NK-92 (cell line): ENCODE results near the gene LYRM7.
"Not testable (repeated sequence)": the region's sequence is repeated elsewhere in the genome, so short reads cannot be mapped to it uniquely, and the experiment has no call there.

Experiments
- DNase-seq: peaks from one replicate; lab custom pipeline; 2025; ENCODE audit not compliant: unreplicated experiment; lab: John Stamatoyannopoulos, UW

LYRM7 gene

DNA sequence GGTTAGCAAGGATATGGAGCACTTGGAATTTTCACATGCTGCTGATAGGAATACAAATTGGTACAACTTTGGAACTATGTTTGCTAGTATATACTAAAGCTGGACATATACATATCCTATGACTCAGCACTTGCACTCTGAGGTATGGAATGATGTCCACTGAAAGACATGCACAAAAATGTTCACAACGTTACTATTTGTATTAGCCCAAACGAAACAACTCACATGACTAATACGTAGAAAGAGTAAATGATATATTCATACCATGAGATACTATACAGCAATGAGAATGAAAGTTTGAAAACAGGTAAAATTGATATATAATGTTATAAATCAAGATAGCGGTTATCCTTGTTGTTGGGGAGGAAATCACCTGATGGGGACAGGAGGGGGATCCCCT lies 47.6 kb downstream of the LYRM7 start:
- DNase-seq: no peak

DNA sequence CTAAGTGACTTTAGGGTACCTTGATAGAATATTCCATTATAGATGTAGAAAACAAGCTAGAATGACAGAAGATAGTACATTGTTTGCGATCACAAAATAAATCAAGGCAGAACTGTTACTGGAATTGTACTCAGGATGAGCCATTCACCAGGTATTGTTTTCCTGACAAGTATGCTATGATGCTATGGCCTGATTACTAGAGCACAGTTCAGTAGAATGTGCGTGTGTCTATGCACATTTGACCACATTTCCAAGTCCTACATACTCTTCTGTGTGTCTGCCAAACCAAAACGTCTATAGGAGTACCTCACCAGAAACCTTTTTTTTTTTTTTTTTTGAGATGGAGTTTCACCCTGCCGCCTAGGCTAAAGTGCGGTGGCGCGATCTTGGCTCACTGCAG lies 49.8 kb downstream of the LYRM7 start:
- no peak for DNase-seq

DNA sequence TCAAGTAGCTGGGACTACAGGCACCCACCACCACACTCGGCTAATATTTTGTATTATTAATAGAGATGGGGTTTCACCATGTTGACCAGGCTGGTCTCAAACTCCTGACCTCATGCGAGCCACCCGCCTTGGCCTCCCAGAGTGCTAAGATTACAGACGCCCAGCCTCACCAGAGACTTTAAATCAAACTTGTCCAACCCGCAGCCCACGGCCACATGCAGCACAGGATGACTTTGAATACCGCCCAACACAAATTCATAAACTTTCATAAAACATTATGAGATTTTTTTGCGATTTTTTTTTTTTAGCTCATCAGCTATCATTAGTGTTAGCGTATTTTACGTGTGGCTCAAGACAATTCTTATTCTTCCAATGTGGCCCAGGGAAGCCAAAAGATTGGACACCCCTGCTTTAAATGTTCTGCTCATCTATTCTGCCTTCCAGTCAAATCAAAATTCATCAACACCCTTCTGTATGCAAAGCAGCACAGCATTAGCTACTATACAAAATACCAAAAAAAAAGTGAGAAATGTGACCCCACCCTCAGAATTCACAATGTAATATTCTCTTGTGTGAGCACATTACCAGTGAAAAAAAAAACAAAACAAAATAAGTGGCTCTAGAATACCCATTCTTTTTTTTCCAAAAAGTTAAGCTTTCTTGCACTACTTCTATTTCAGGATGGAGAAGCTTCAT lies 50.4 kb downstream of the LYRM7 start:
- DNase-seq: no peak

DNA sequence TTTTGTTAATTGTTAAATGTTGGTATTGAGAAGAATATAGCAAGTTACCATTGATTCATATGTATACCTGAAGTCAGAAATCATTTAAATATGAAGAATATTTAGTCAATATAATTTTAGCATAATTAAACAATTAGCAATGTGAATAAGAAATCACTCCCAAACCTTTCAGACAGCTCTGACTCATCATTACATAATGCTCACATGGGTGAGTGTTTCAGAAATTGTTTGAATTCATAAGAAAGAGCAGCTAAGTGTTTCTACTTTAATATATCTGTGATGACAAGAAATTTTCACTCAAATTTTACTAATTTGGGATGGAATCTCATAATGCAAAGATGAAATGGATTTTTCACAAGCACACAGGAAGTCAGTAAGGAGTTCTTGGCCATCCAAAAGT lies 51.1 kb downstream of the LYRM7 start:
- DNase-seq: no peak

DNA sequence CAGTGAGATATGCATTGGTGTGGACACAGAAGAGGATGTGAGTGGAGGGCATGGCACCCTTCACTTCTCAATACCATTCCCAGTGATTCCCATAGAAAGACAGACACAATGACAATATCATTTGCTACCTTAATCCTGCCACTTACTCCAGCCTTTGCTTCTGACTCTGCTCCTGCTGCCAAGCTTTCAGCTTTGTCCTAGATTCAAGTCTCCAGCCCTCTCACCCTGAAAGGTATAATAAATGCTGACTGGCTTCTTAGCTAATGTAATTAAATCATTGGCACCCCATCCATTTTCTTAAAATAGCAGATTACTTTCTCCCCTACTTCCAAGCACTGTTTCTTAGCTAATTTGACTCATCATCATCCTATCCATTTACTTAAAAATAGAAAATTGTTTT lies 52.0 kb downstream of the LYRM7 start:
- DNase-seq: no peak

DNA sequence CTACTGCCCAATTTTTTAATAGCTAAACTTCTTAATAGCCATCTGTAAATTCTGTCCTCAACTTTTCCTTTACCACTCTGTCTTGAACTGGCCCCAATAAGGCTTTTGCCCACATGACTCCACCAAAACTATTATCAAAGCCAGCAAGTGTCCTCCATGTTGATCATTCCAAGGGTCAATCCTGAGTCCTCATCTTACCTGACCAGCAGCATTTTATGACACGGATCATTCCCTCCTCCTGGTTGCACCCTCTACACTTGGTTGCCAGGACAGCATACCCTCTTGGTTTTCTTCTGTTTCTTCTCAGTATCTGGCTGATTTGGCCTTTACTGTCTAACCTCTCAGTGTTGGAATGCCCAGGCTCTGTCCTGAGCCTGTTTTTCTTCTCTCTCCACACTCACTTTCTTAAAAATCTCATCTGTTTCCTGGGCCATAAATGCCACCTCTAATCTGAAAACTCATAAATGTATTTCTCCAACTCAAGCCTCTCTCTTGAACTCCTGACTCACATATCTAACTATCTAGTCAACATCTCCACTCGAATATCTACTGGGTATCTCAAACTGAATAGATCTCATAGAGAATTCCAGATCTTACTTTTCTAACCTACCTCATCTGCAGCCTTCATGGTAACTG lies 53.1 kb downstream of the LYRM7 start:
- DNase-seq: no peak

DNA sequence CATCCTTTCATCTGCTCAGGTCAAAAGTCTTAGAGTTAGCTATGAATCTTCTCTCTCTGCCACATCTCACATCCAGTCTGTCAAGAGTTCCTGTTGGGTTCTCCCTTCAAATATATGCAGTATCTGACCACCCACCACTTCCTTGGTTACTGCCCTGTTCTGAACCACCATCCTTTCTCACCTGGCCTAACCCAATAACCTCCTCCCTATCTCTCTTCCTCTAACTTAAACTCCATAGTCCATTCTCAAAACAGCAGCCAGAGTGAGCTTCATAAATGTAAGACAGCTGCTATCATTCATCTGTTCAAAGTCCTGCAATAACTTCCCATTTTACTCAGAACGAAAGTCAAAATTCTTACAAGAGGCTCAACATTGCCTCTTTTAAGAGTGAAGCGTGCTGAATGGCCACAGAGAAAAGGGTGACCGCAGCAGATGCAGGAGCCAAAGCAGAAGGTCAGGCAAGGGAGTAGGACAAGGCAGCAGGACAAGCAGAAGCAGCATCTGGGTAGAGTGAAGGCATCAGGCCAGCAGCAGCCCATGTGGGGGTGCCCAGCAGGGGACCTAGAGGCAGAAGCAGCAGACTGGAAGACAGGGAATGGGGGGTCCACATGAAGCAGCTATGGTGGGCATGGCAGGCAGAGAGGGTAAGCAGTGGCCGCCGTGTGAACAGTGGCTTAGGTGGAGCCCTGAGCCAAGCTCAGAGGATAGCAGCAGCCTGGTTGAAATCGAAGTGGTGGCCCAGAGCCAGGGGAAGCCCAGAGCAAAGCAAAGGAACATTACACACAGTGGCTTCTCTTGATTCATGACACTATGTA lies 53.9 kb downstream of the LYRM7 start:
- no peak for DNase-seq

DNA sequence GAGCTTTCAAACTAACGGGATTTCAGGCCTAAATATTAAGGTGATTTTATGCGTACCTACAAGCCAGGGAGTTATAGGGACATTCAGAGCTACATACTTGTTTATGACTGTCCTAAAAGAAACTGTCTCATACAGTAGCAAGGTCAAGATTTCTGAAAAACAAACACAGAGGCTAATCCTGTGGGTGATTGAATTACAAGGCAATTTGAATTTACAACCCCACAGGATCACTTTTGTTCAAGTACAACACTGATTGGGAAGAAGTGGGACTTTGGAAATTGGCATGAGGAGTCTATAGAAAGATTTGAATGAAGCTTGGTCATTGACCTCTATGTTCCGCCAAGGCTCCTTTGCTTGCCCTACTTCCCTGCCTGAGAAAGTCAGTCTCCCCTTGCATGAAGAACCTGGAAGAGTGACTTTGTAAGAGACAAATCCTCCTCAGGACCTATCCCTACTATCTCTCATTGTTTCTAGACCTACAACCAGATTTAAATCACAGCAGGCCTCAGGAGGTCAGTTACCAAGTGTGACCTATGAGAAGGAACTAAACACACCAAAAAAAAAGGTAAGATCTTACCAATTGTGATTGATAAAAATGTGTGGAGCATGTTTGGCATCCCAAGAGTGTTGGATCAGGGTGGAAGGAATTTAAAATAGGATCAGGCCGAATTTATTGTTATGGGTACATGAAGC lies 54.7 kb downstream of the LYRM7 start:
- no peak for DNase-seq

DNA sequence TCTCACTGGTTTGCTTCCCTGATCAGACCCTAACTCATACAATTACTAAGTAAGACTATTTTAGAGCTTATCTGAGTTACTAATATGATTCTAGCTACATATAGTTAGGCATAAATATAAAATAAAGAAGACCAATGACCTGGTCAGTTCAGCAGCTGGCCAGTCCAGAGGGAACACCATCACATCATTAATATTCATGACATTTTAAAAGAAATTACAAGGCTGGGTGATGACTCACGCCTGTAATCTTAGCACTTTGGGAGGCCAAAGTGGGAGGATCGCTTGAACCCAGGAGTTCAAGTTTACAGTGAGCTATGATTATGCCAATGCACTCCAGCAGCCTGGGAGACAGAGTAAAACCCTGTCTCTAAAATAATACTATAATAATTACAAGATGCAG lies 56.2 kb downstream of the LYRM7 start:
- no peak for DNase-seq

DNA sequence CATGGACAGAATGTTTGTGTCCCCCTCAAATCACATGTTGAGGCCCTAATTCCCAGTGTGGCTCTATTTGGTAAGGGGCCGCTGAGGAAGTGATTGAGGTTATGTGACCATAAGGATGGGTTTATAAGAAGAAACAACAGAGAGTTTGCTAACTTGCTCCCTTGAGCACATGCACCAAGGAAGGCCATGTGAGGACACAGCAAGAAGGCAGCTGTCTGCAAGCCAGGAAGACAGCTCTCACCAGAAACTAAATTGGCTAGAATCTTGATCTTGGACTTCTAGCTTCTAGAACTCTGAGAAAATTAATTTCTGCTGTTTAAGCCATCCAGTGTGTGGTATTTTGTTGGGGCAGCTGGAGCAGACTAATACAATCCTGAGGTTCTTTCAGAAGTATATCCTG lies 57.9 kb downstream of the LYRM7 start:
- no peak for DNase-seq

DNA sequence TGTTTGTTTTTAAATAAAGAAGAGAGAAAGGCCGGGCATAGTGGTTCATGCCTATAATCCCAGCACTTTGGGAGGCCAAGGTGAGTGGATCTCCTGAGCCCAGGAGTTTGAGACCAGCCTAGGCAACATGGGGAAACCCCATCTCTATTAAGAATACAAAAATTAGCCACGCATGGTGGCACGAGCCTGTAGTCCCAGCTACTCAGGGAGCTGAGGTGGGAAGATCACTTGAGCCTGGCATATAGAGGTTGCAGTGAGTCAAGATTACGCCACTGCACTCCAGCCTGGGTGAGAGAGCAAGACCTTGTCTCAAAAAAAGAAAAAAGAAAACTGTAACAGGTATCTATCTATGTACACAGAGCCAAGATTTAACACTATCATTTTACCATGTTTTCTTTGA lies 58.9 kb downstream of the LYRM7 start:
- no peak for DNase-seq

DNA sequence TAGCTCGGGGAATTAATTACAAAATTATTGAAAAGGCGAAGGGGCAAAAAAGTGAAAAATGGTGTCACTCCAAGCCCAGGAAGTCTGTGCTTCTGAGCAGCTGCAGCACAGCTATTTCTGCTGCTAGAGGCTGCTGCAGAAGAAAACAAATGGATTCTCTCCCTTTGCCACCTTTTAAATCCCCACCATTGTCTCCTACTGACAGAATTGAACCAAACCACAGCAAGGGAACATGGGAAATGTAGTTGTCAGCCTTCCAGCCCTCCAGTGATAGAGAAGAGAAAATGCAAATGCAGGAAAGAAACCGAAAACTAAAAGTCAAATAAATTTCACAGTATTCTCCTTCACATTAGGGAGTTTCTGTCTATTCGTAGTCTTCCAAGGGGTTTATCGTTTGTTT lies 59.7 kb downstream of the LYRM7 start:
- no peak for DNase-seq

DNA sequence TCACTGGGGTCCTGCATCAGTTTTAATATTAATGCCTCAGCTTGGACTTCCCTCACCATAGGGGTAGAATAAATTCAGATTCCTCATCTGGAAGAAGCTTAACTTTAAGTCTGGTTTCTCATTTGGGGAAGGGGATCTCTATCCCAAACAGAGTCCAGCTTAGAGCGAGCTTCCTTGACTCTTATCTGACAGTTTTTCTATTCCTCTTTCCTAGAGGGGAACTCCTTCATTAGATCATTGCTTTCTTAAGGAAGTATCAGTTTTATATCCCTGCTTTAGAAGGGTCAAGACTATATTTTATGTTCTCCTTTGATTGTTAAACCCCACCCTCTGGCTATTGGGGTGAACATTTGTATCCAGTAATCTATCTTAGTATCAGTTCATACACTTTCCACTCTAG lies 68.9 kb downstream of the LYRM7 start:
- DNase-seq: no peak

DNA sequence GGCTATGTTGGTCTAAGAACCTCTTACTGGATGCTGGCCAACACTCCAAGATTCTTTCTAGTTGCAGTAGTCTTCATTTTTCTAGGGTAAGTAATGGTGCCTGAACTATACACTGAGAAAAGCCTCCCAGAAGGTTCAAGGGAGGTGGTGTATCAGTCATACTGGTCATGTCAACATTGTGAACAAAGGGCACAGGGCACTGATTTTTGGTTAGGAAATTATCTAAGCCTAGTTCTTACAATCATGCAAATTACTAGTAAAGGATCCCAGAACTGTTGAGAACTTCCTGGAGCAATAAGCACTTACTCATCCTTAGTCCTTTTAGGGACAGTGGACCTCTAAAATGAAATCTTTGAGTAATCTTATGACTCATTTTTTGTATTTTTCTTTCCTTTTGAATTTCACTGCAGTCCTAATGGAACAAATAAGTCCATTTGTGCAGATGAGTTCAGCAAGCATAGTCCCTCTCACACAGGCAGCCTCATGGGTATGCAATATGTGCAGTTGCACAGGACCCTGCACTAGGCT lies 72.0 kb downstream of the LYRM7 start:
- DNase-seq: no peak

DNA sequence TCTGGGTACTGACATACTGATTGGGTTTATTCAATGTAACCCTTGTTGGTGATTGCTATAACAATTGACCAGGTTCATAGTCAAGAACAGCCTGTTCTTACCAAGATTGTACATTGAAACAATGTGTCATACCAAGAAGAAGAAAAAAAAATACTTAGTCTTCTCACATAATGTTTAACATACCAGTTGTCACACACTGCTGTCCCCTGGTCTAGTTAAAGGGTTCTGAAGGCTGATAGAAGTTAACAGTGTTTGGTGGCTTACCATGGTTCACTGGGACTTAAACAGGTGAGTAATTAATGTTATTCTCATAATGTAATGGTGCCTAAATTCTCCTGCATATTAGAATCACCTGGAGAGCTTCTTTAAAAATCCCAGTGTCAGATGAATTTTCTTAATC lies 74.6 kb downstream of the LYRM7 start:
- no peak for DNase-seq

DNA sequence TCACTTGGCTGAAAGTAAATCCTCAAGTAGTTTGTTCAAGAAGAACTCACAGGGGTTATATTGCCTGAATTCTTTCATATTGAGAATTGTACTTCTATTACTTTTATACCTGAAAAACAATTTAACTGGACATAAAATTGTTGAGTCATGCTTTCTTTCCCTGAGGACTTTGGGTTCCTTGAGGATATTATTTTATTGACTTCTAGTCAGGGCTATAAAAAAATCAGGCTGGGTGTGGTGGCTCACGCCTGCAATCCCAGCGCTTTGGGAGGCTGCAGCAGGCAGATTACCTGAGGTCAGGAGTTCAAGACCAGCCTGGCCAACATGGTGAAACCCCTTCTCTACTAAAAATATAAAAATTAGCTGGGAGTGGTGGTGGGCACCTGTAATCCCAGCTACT lies 75.2 kb downstream of the LYRM7 start:
- DNase-seq: no peak

DNA sequence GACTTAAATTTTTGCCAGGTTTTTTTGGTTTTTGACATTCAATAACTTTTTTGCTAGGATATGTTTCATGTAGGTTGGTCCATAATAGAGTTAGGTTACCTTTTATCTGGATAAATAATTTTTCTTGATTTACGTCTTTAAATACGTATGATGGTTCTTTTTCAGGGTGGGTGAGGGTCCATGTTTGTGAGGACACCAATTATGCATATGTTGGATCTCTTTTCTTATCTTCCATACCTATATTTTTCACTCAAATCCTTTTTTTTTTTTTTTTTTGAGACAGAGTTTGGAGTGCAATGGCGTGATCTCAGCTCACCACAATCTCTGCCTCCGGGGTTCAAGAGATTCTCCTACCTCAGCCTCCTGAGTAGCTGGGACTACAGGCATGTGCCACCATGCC lies 75.8 kb downstream of the LYRM7 start:
- no peak for DNase-seq

DNA sequence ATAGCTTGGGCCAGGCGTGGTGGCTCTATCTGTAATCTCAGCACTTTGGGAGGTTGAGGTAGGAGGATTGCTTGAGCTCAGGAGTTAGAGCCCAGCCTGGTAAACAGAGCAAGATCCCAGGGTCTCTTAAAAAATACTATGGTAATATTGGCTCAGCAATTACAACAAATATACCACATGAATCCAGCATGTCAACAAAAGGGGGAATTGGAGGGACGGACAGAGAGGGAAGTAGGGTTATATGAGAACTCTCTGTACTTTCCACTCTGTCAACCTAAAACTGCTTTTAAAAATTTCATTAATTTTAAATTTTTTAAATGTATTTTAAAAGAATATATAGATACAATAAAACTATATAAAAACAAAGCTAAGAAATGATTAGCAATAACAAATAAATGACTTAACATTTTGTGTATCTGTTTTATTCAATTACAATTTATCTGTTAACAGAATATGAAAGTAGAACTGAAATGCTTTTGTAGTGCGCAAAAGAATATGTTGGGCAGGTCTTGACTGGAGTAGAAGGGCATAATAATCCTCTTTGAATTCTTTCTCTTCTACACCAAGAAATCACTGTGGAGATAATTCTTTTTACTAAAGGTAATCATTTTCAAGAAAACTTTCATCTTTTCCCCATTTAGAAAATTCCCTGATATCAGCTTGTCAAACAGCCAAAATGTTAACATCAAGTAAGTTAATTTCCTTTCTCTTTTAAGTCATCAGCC lies 80.2 kb downstream of the LYRM7 start:
- DNase-seq: no peak

DNA sequence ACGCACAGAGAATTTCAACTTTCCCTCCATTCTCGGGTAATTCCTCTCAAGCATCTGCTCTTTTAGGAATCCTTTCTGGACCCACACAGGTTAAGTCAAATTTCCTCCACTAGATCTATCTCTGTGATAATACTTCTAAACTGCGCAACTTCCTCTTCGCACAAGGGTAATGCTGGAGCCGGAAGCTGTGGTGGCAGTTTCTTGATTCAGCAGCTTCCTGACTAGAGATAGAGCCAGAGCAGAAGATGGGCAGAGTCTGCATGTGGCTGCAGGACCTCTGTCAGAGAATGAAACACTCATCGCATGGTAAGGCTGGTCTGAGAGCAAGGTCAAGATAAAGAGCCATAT lies 82.1 kb downstream of the LYRM7 start:
- DNase-seq: no peak

DNA sequence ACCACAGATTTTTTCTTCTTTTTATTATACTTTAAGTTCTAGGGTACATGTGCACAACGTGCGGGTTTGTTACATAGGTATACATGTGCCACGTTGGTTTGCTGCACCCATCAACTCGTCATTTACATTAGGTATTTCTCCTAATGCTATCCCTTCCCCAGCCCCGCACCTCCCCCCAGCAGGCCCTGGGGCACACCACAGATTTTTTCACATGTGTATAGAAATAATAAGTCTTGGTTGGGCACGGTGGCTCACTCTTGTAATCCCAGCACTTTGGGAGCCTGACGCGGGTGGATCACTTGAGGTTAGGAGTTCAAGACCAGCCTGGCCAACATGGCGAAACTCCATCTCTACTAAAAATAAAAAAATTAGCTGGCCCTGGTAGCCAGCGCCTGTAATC lies 83.3 kb downstream of the LYRM7 start:
- not testable (repeated sequence) for DNase-seq

DNA sequence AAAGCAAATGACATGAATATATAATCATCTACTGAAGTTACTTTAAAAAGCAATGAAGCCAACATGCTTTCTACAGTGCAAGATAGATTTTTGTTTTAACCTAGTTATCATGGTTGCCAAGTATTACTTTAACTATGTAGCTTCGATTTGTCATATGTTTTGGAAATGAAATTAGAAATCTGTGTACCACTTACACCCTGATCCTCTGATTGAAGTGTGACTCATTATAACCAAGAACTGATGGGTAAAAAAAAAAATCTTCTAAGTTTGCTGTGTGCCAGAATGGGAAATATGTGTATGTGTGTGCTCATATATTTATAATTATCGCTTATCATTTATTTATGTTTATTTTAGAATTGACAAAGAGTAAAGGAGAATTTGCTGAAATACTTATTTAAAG lies 84.0 kb downstream of the LYRM7 start:
- no peak for DNase-seq
